Fibroblast of lung (primary cell): ENCODE data around the gene SCN1B. TPM values are rescaled to one million over a fixed set of nuclear protein-coding genes. Genes with fewer than 3 reads are reported as not detected.

ENCODE experiments used
- DNase-seq, 2 donors: peaks; one replicate each; pipeline versions ENCODE4 v3.0.0 to v3.0.0-alpha.2; 2010; ENCODE audit warnings: low read depth in 2 of 2
- H2AFZ ChIP-seq: 2 replicates; pipeline ENCODE4 v1.5.1; 2012; ENCODE audit warnings: low read length, control low read depth, inconsistent platforms
- H3K27ac ChIP-seq: 2 replicates; pipeline ENCODE4 v1.5.1; 2011; ENCODE audit warnings: low read length, control low read depth; ENCODE audit not compliant: insufficient read depth
- H3K27me3 ChIP-seq: 2 replicates; pipeline ENCODE4 v1.5.1; 2011; ENCODE audit warnings: mild to moderate bottlenecking, low read length; ENCODE audit not compliant: control insufficient read depth, insufficient read depth
- H3K36me3 ChIP-seq: 2 replicates; pipeline ENCODE4 v1.5.1; 2011; ENCODE audit warnings: low read length; ENCODE audit not compliant: control insufficient read depth, insufficient read depth
- H3K4me1 ChIP-seq: 2 replicates; pipeline ENCODE4 v1.5.1; 2011; ENCODE audit warnings: low read length; ENCODE audit not compliant: control insufficient read depth, insufficient read depth; ENCODE audit errors: extremely low read depth
- H3K4me2 ChIP-seq: 2 replicates; pipeline ENCODE4 v1.5.1; 2011; ENCODE audit warnings: low read length, control low read depth; ENCODE audit not compliant: insufficient read depth; ENCODE audit errors: extremely low read depth
- H3K4me3 ChIP-seq, 4 experiments: fragments of 200-600 bp in 1 of 4; sonication (generic) in 1 of 4; replicated peaks in 1 of 4; 2 replicates each; pipeline ENCODE4 v1.5.1; 2011 to 2016; ENCODE audit warnings: low read length in 4 of 4, low read depth in 3 of 4, mild to moderate bottlenecking in 3 of 4, control low read depth in 2 of 4, inconsistent platforms in 1 of 4, mixed read lengths in 1 of 4; ENCODE audit not compliant: insufficient read depth in 1 of 4; ENCODE audit errors: control extremely low read depth in 1 of 4
- H3K79me2 ChIP-seq: 2 replicates; pipeline ENCODE4 v1.5.1; 2012; ENCODE audit warnings: mild to moderate bottlenecking, low read length, inconsistent platforms; ENCODE audit not compliant: control insufficient read depth, insufficient read depth
- H3K9ac ChIP-seq: 2 replicates; pipeline ENCODE4 v1.5.1; 2011; ENCODE audit warnings: mild to moderate bottlenecking, low read length, control low read depth; ENCODE audit not compliant: insufficient read depth
- H3K9me3 ChIP-seq: 2 replicates; pipeline ENCODE4 v1.5.1; 2012; ENCODE audit warnings: low read depth, low read length; ENCODE audit not compliant: control insufficient read depth, insufficient read depth
- H4K20me1 ChIP-seq: 2 replicates; pipeline ENCODE4 v1.5.1; 2011; ENCODE audit warnings: low read length; ENCODE audit not compliant: control insufficient read depth, insufficient read depth; ENCODE audit errors: extremely low read depth
- CTCF ChIP-seq, 2 donors: IDR thresholded peaks in 1 of 2; conservative IDR thresholded peaks in 1 of 2; 1 replicate in 1 of 2; 2 replicates in 1 of 2; pipeline ENCODE4 v1.5.1; 2011 to 2012; ENCODE audit warnings: low read length in 2 of 2, control low read depth in 1 of 2, inconsistent platforms in 1 of 2, low read depth in 1 of 2, mild to moderate bottlenecking in 1 of 2
- EZH2 ChIP-seq: IDR thresholded peaks from 2 replicates; pipeline ENCODE4 v1.5.1; 2012; ENCODE audit warnings: low read length, control low read depth, mild to moderate bottlenecking; ENCODE audit errors: missing control alignments
- polyA plus RNA-seq, 2 donors: library from polyadenylated mRNA; depleted of rRNA in 1 of 2; stranded (reverse) in 1 of 2; unstranded in 1 of 2; fragments of >200 nt; gene quantifications; 2 replicates each; pipeline ENCODE4 v1.2.1, GENCODE V29; 2011 to 2012; ENCODE audit warnings: missing spikeins in 1 of 2
- total RNA-seq: library from RNA; depleted of rRNA; stranded (reverse); fragments of >200 nt; gene quantifications from 2 replicates; pipeline ENCODE4 v1.2.1, GENCODE V29; 2014

The SCN1B gene
- total and polyA plus RNA-seq, 2 donors (not counting 1 experiment from before 2014, with no cell fraction given), result 11.0 to 14.5 TPM

GRCh38 chr19:35011737-35012682, 18.3 kb upstream of the SCN1B start:
- DNase-seq, result no peak

GRCh38 chr19:35013041-35013819, 17.0 kb upstream of the SCN1B start:
- H3K9ac ChIP-seq, result no peak overlapping the region
- H3K9me3 ChIP-seq, result no peaks in the 10 kb centered on the region
- H2AFZ ChIP-seq, result no peak overlapping the region
- peak; percentile 47 to 58 for DNase-seq
- H3K36me3 ChIP-seq, result peaks cover 32% of the 10 kb centered on the region
- H3K4me2 ChIP-seq, result no peak overlapping the region
- H3K79me2 ChIP-seq, result no peaks in the 10 kb centered on the region
- peaks cover 3% of the 10 kb centered on the region for H3K4me1 ChIP-seq
- TF ChIP-seq EZH2 (no peak), CTCF (conservative IDR thresholded peaks at IDR 0.05 in 1 of 2, IDR thresholded peaks at IDR 0.05 in 1 of 2; ENCODE audit: low read depth in 1 of 2, low read length in 2 of 2) (peak; percentile 92)
- H3K4me3 ChIP-seq, result no peak overlapping the region
- H3K27me3 ChIP-seq, result no peaks in the 10 kb centered on the region
- H4K20me1 ChIP-seq, result no peaks in the 10 kb centered on the region
- H3K27ac ChIP-seq, result peak overlapping the region; percentile 14

More at GRCh38 chr19:35011737-35012682, 18.3 kb upstream of the SCN1B start:
- H2AFZ ChIP-seq, result no peak overlapping the region
- no peak overlapping the region for H3K4me3 ChIP-seq
- H3K36me3 ChIP-seq, result peaks cover 32% of the 10 kb centered on the region
- H3K4me1 ChIP-seq, result peaks cover 3% of the 10 kb centered on the region
- TF ChIP-seq CTCF (conservative IDR thresholded peaks at IDR 0.05 in 1 of 2, IDR thresholded peaks at IDR 0.05 in 1 of 2; ENCODE audit: low read depth in 1 of 2, low read length in 2 of 2), result no peak
- TF ChIP-seq EZH2, result no peak
- no peak overlapping the region for H3K27ac ChIP-seq
- no peaks in the 10 kb centered on the region for H4K20me1 ChIP-seq
- no peak overlapping the region for H3K4me2 ChIP-seq
- H3K9ac ChIP-seq, result no peak overlapping the region
- H3K79me2 ChIP-seq, result peaks cover under 1% of the 10 kb centered on the region
- H3K27me3 ChIP-seq, result no peaks in the 10 kb centered on the region
- no peaks in the 10 kb centered on the region for H3K9me3 ChIP-seq
